HepG2 (cell line): ENCODE results near the gene ARFGEF3. TPM values are rescaled to one million over a fixed set of nuclear protein-coding genes. Genes with fewer than 3 reads are reported as not detected.

Experiments
- ATAC-seq: fragments of 200-7000 bp; cut with Tn5 transposase; 3 replicates; pipeline ENCODE4 v1.9.1; 2020; ENCODE audit warnings: mild to moderate bottlenecking, moderate library complexity
- BruUV-seq: library from RNA; stranded (reverse); fragments of 400-500 nt; replicated peaks from 2 replicates; lab custom pipeline; 2021; lab: Mats Ljungman, UMichigan
- CTCF ChIA-PET: fragments of 300-600 bp; formaldehyde crosslinking; extraction: SDS; loops from one replicate; lab custom pipeline; 2021; ENCODE audit warnings: low total read pairs, inconsistent platforms, low intra/inter-chr PET ratio; lab: Yijun Ruan, JAX
- POLR2A ChIA-PET: fragments of 350-600 bp; sonication (Branson Sonifier 250); formaldehyde crosslinking; loops from one replicate; lab custom pipeline; 2020; ENCODE audit warnings: antibody characterized with exemption, inconsistent platforms; lab: Yijun Ruan, JAX
- DNase-seq: peaks from one replicate; pipeline ENCODE4 v3.0.0-alpha.2; 2015; ENCODE audit warnings: low spot score
- FAIRE-seq: peaks from 3 replicates; lab custom pipeline; 2011; peaks lifted over from hg19 to GRCh38; lab: Jason Lieb, UNC
- H2AFZ ChIP-seq: one replicate; pipeline ENCODE4 v1.6.1; 2011; ENCODE audit warnings: low read length, inconsistent platforms
- H3K27ac ChIP-seq: fragments of 300-600 bp; 3 replicates; pipeline ENCODE4 v1.8.0; 2011; ENCODE audit warnings: mixed run types, mild to moderate bottlenecking, mixed read lengths, low read length, inconsistent platforms; ENCODE audit not compliant: insufficient read depth; ENCODE audit errors: extremely low read length
- H3K27me3 ChIP-seq, 2 experiments: fragments of 200-600 bp in 1 of 2; 2 replicates in 1 of 2; 3 replicates in 1 of 2; pipeline versions ENCODE4 v1.6.0 to v1.8.0; 2011; ENCODE audit warnings: low read length in 2 of 2, mild to moderate bottlenecking in 2 of 2, moderate library complexity in 2 of 2, inconsistent platforms in 1 of 2; ENCODE audit not compliant: insufficient read depth in 2 of 2, control insufficient read depth in 1 of 2
- H3K36me3 ChIP-seq, 2 experiments: fragments of 200-600 bp in 1 of 2; replicated peaks in 1 of 2; 2 replicates in 1 of 2; 3 replicates in 1 of 2; pipeline versions ENCODE4 v1.5.1 to v1.8.0; 2011; ENCODE audit warnings: low read length in 2 of 2, inconsistent platforms in 1 of 2; ENCODE audit not compliant: insufficient read depth in 2 of 2, control insufficient read depth in 1 of 2
- H3K4me1 ChIP-seq: 2 replicates; pipeline ENCODE4 v1.5.1; 2012; ENCODE audit warnings: low read length, inconsistent platforms; ENCODE audit not compliant: insufficient read depth
- H3K4me2 ChIP-seq: 2 replicates; pipeline ENCODE4 v1.6.0; 2011; ENCODE audit warnings: low read depth, low read length, inconsistent platforms
- H3K4me3 ChIP-seq, 3 experiments: fragments of 200-600 bp in 1 of 3; sonication (generic), shearing (Covaris generic) in 1 of 3; replicated peaks in 1 of 3; 2 replicates each; pipeline ENCODE4 v1.5.1; 2011 to 2016; ENCODE audit warnings: low read length in 3 of 3, inconsistent platforms in 2 of 3, low read depth in 2 of 3, mild to moderate bottlenecking in 2 of 3, control low read depth in 1 of 3, mixed read lengths in 1 of 3; ENCODE audit not compliant: insufficient read depth in 1 of 3
- H3K79me2 ChIP-seq: one replicate; pipeline ENCODE4 v1.6.1; 2011; ENCODE audit warnings: low read length, inconsistent platforms; ENCODE audit not compliant: insufficient read depth
- H3K9ac ChIP-seq: 2 replicates; pipeline ENCODE4 v1.6.0; 2011; ENCODE audit warnings: mild to moderate bottlenecking, low read depth, low read length, inconsistent platforms; ENCODE audit not compliant: insufficient read depth
- H3K9me3 ChIP-seq: 2 replicates; pipeline ENCODE4 v1.5.1; 2012; ENCODE audit warnings: mild to moderate bottlenecking, low read length
- H4K20me1 ChIP-seq: 2 replicates; pipeline ENCODE4 v1.6.0; 2011; ENCODE audit warnings: inconsistent platforms, mild to moderate bottlenecking, low read length, moderate library complexity; ENCODE audit not compliant: insufficient read depth
- BRCA1 ChIP-seq: sonication (generic); formaldehyde crosslinking; IDR thresholded peaks from 2 replicates; pipeline ENCODE4 v1.4.0; 2020; ENCODE audit warnings: missing genetic modification reagents
- ELF3 ChIP-seq: IDR thresholded peaks from 2 replicates; pipeline ENCODE4 v1.6.1; 2016; ENCODE audit warnings: missing genetic modification reagents, missing compliant biosample characterization
- FOXC1 ChIP-seq: sonication (generic); formaldehyde crosslinking; IDR thresholded peaks from 2 replicates; pipeline ENCODE4 v1.8.0; 2022; ENCODE audit warnings: mild to moderate bottlenecking, missing genetic modification reagents, borderline replicate concordance
- GATAD2A ChIP-seq: IDR thresholded peaks from 2 replicates; pipeline ENCODE4 v1.6.1; 2016
- NR2C2 ChIP-seq: sonication (generic); formaldehyde crosslinking; IDR thresholded peaks from 2 replicates; pipeline ENCODE4 v1.4.0; 2020; ENCODE audit warnings: missing genetic modification reagents, mild to moderate bottlenecking, moderate library complexity, borderline replicate concordance
- PHF21A ChIP-seq: sonication (generic); formaldehyde crosslinking; IDR thresholded peaks from 2 replicates; pipeline ENCODE4 v1.5.0; 2020; ENCODE audit warnings: mild to moderate bottlenecking, missing genetic modification reagents
- RBAK ChIP-seq: sonication (generic); formaldehyde crosslinking; IDR thresholded peaks from 2 replicates; pipeline ENCODE4 v1.5.1; 2020; ENCODE audit warnings: mild to moderate bottlenecking, missing genetic modification reagents
- SOX5 ChIP-seq: IDR thresholded peaks from 2 replicates; pipeline ENCODE4 v1.6.1; 2016; ENCODE audit warnings: borderline replicate concordance
- SOX6 ChIP-seq, 2 experiments: fragments of 450-650 bp in 1 of 2; sonication (generic) in 1 of 2; formaldehyde crosslinking in 1 of 2; IDR thresholded peaks; 2 replicates each; pipeline versions ENCODE4 v1.4.0 to v1.6.1; 2017 to 2020; ENCODE audit warnings: antibody characterized with exemption in 1 of 2, mild to moderate bottlenecking in 1 of 2, missing genetic modification reagents in 1 of 2
- XRCC5 ChIP-seq: fragments of 200-400 bp; formaldehyde crosslinking; optimal IDR thresholded peaks from 2 replicates; pipeline ENCODE3; 2017; ENCODE audit warnings: mild to moderate bottlenecking, low read length
- ZNF12 ChIP-seq: sonication (generic); formaldehyde crosslinking; IDR thresholded peaks from 2 replicates; pipeline ENCODE4 v1.5.0; 2020; ENCODE audit warnings: missing genetic modification reagents
- ZNF17 ChIP-seq: sonication (generic); formaldehyde crosslinking; IDR thresholded peaks from 2 replicates; pipeline ENCODE4 v1.5.0; 2020; ENCODE audit warnings: mild to moderate bottlenecking, missing genetic modification reagents
- ZNF431 ChIP-seq: sonication (generic); formaldehyde crosslinking; IDR thresholded peaks from 2 replicates; pipeline ENCODE4 v1.9.0; 2022; ENCODE audit warnings: missing genetic modification reagents, low read depth, mild to moderate bottlenecking, borderline replicate concordance
- ZNF678 ChIP-seq: sonication (generic); formaldehyde crosslinking; IDR thresholded peaks from 2 replicates; pipeline ENCODE4 v1.4.0; 2020; ENCODE audit warnings: mild to moderate bottlenecking, missing genetic modification reagents
- ZSCAN29 ChIP-seq: sonication (generic); formaldehyde crosslinking; conservative IDR thresholded peaks from 2 replicates; pipeline ENCODE4 v1.4.0; 2020; ENCODE audit warnings: mild to moderate bottlenecking, missing genetic modification reagents
- WGBS: methylation state at CpG from one replicate; pipeline ENCODE4 v1.1.6; 2017; ENCODE audit warnings: low lambda C conversion rate; 5-methylcytosine and 5-hydroxymethylcytosine counted together
- in situ Hi-C: cut with HindIII; loops from 2 replicates; pipeline ENCODE4 v1.10.0; 2017; ENCODE audit warnings: low pct_unique_long_range_greater_than_20kb; ENCODE audit not compliant: extremely low pct_ligation_motif_present
- intact Hi-C: fragments of 100-400 bp; cut with micrococcal nuclease; formaldehyde crosslinking; loops from one replicate; pipeline ENCODE4 v1.10.0; 2022; ENCODE audit not compliant: unreplicated experiment
- polyA plus RNA-seq, 8 experiments: library from polyadenylated mRNA; depleted of rRNA in 3 of 8; stranded (reverse) in 7 of 8; unstranded in 1 of 8; fragments of >200 nt; fragmentation: Illumina TruSeq in 4 of 8; extraction: Trizol in 4 of 8; gene quantifications; 2 replicates each; pipeline versions ENCODE4 v1.2.1 to v1.2.3, GENCODE V29; 2011 to 2016; ENCODE audit warnings: low read depth in 4 of 8, missing spikeins in 1 of 8, mixed read lengths in 1 of 8; ENCODE audit not compliant: insufficient read depth in 1 of 8
- total RNA-seq, 5 experiments: library from RNA; depleted of rRNA; stranded (reverse); fragments of >200 nt; fragmentation: Illumina TruSeq; extraction: Trizol; gene quantifications; 2 replicates each; pipeline ENCODE4 v1.2.3, GENCODE V29; 2016; ENCODE audit warnings: low read depth in 1 of 5
- TF ChIP-seq, protein P1 (sequence below): sonication (generic); formaldehyde crosslinking; IDR thresholded peaks from 2 replicates; pipeline ENCODE4 v1.4.0; 2020; ENCODE audit warnings: missing genetic modification reagents, mild to moderate bottlenecking, borderline replicate concordance
- TF ChIP-seq, protein P2 (sequence below): IDR thresholded peaks from 2 replicates; pipeline ENCODE4 v1.6.1; 2018; ENCODE audit warnings: missing genetic modification reagents, mild to moderate bottlenecking, missing compliant biosample characterization
- TF ChIP-seq, protein P3 (sequence below): sonication (generic); formaldehyde crosslinking; IDR thresholded peaks from 2 replicates; pipeline ENCODE4 v1.8.0; 2022; ENCODE audit warnings: mild to moderate bottlenecking, missing genetic modification reagents, moderate library complexity
- TF ChIP-seq, protein P4 (sequence below), 2 experiments: fragments of 450-650 bp in 1 of 2; sonication (generic) in 1 of 2; formaldehyde crosslinking; IDR thresholded peaks; 2 replicates each; pipeline versions ENCODE4 v1.5.0 to v1.8.0; 2020 to 2022; ENCODE audit warnings: mild to moderate bottlenecking in 1 of 2, missing genetic modification reagents in 1 of 2
- TF ChIP-seq, protein P5 (sequence below): sonication (generic); formaldehyde crosslinking; IDR thresholded peaks from 2 replicates; pipeline ENCODE4 v1.4.0; 2020; ENCODE audit warnings: mild to moderate bottlenecking, missing genetic modification reagents

ARFGEF3 gene
- total and polyA plus RNA-seq, 2 of the 13 experiments (the other 11 are each of a cell fraction or from before 2014, with no cell fraction given): 0.60 to 2.6 TPM

DNA sequence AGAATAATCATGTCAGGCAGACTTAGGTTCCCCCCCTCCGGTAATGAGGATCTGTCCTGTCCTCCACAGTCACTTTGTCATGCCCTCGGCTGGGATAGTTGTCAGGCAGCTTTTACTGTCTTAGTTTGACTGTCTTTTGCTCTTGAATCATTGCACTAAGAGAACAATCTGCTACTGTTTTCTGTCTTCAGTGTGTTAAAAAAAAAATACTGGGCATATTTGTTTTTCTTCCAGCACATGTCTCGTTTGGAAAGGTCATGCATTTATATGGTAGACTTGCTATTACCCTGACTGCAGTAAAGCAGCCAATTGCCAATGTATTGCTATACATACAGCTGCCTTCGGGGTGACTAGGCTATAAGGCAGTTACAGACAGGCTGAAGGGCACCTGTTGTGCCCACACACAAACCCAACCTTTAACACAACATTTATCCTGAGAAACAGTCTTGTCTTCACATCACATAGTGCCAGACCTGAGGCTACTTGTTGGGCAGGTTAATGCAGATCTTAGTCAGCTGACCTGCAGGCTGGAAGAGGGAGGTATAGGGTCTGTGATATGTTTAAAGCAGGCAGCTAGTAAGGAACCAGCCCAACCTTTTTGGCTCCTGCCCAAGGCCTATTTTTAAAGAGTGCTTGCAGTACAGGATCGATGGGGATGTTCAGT is 26.7 kb downstream of the ARFGEF3 start:
- H3K9ac ChIP-seq: no peak overlapping the region
- intact Hi-C loops: no loop called here

More for the DNA sequence above, 26.7 kb downstream of the ARFGEF3 start:
- Histone ChIP-seq H3K27me3 (no peaks in the 10 kb centered on the region; a peak in 1 of 5 replicates), H3K79me2 (no peaks in the 10 kb centered on the region), H3K4me3 (no peak overlapping the region), H4K20me1 (no peaks in the 10 kb centered on the region), H3K36me3 (no peaks in the 10 kb centered on the region), H3K27ac (no peak overlapping the region), H3K9me3 (no peaks in the 10 kb centered on the region), H2AFZ (no peak overlapping the region), H3K4me2 (peak overlapping the region; percentile 21; the same call in 1 of the 2 replicates), H3K4me1 (peaks cover 26% of the 10 kb centered on the region)
- 8% methylated on average over 5 of the region's 5 CpGs for WGBS
- ChIA-PET CTCF (no interaction called here), POLR2A (no interaction called here)
- DNase-seq: no peak
- peak; percentile 56 for FAIRE-seq
- TF ChIP-seq SOX6 (IDR thresholded peaks at IDR 0.05) (no peak), SOX6 (CRISPR knock-in tag; IDR thresholded peaks at IDR 0.05) (peak; percentile 19; the same call in 1 of the 2 replicates), PHF21A (CRISPR knock-in tag) (0 out of 2 replicates have a peak, but pooled peaks have one; percentile 31), GATAD2A (CRISPR knock-in tag) (0 out of 2 replicates have a peak, but pooled peaks have one; percentile 33), ZSCAN29 (CRISPR knock-in tag) (no peak), ZNF17 (no peak), FOXC1 (CRISPR knock-in tag) (no peak), ELF3 (CRISPR knock-in tag) (0 out of 2 replicates have a peak, but pooled peaks have one; percentile 16), NR2C2 (no peak), XRCC5 (no peak), ZNF678 (no peak), RBAK (CRISPR knock-in tag) (peak; percentile 92), BRCA1 (CRISPR knock-in tag) (no peak), SOX5 (CRISPR knock-in tag) (0 out of 2 replicates have a peak, but pooled peaks have one; percentile 18), ZNF431 (0 out of 2 replicates have a peak, but pooled peaks have one; percentile 30), ZNF12 (CRISPR knock-in tag) (peak; percentile 99)
- TF ChIP-seq, protein P1, sequence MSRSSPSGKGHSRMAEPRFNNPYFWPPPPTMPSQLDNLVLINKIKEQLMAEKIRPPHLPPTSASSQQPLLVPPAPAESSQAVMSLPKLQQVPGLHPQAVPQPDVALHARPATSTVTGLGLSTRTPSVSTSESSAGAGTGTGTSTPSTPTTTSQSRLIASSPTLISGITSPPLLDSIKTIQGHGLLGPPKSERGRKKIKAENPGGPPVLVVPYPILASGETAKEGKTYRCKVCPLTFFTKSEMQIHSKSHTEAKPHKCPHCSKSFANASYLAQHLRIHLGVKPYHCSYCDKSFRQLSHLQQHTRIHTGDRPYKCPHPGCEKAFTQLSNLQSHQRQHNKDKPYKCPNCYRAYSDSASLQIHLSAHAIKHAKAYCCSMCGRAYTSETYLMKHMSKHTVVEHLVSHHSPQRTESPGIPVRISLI (CRISPR knock-in tag): peak; percentile 82; the same call in 1 of the 2 replicates
- TF ChIP-seq, protein P2, sequence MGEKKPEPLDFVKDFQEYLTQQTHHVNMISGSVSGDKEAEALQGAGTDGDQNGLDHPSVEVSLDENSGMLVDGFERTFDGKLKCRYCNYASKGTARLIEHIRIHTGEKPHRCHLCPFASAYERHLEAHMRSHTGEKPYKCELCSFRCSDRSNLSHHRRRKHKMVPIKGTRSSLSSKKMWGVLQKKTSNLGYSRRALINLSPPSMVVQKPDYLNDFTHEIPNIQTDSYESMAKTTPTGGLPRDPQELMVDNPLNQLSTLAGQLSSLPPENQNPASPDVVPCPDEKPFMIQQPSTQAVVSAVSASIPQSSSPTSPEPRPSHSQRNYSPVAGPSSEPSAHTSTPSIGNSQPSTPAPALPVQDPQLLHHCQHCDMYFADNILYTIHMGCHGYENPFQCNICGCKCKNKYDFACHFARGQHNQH (CRISPR knock-in tag): 0 out of 2 replicates have a peak, but pooled peaks have one; percentile 45
- TF ChIP-seq, protein P3, sequence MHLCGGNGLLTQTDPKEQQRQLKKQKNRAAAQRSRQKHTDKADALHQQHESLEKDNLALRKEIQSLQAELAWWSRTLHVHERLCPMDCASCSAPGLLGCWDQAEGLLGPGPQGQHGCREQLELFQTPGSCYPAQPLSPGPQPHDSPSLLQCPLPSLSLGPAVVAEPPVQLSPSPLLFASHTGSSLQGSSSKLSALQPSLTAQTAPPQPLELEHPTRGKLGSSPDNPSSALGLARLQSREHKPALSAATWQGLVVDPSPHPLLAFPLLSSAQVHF (CRISPR knock-in tag): no peak
- TF ChIP-seq, protein P4, sequence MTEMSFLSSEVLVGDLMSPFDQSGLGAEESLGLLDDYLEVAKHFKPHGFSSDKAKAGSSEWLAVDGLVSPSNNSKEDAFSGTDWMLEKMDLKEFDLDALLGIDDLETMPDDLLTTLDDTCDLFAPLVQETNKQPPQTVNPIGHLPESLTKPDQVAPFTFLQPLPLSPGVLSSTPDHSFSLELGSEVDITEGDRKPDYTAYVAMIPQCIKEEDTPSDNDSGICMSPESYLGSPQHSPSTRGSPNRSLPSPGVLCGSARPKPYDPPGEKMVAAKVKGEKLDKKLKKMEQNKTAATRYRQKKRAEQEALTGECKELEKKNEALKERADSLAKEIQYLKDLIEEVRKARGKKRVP (CRISPR knock-in tag; IDR thresholded peaks at IDR 0.05): 0 out of 4 replicates have a peak, but pooled peaks of 1 of the 2 experiments have one; percentile 13
- TF ChIP-seq, protein P5, sequence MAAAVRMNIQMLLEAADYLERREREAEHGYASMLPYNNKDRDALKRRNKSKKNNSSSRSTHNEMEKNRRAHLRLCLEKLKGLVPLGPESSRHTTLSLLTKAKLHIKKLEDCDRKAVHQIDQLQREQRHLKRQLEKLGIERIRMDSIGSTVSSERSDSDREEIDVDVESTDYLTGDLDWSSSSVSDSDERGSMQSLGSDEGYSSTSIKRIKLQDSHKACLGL (CRISPR knock-in tag): no peak
- in situ Hi-C loops: no loop called here
- peak; percentile 76 for ATAC-seq
- BruUV-seq: no TSS peak
